HepG2 (cell line): ENCODE measurements around the gene LHX1. TPM values are rescaled to one million over a fixed set of nuclear protein-coding genes. Genes with fewer than 3 reads are reported as not detected.
A peak's percentile ranks its signal among the peaks of the same experiment; 100 is the strongest.

ENCODE experiments used
- CREB1 ChIP-seq, 2 experiments: fragments of 450-650 bp in 1 of 2; IDR thresholded peaks; 2 replicates each; pipeline ENCODE4 v1.6.1; 2016 to 2017; ENCODE audit warnings: control low read depth in 1 of 2, mild to moderate bottlenecking in 1 of 2, missing compliant biosample characterization in 1 of 2, missing genetic modification characterization in 1 of 2
- EEA1 ChIP-seq: sonication (generic); formaldehyde crosslinking; IDR thresholded peaks from 2 replicates; pipeline ENCODE4 v1.5.1; 2020; ENCODE audit warnings: mild to moderate bottlenecking, missing genetic modification reagents, borderline replicate concordance
- KDM5A ChIP-seq: fragments of 200-600 bp; sonication (generic); IDR thresholded peaks from 2 replicates; pipeline ENCODE4 v1.7.0; 2018; ENCODE audit warnings: antibody characterized with exemption, mild to moderate bottlenecking, low read length, borderline replicate concordance
- KIAA2018 ChIP-seq: sonication (generic); formaldehyde crosslinking; IDR thresholded peaks from 2 replicates; pipeline ENCODE4 v1.5.0; 2020; ENCODE audit warnings: mild to moderate bottlenecking, missing genetic modification reagents, borderline replicate concordance
- LRRFIP1 ChIP-seq: sonication (generic); formaldehyde crosslinking; conservative IDR thresholded peaks from 2 replicates; pipeline ENCODE4 v1.4.0; 2020; ENCODE audit warnings: missing genetic modification reagents
- NFATC3 ChIP-seq: sonication (generic); formaldehyde crosslinking; IDR thresholded peaks from 2 replicates; pipeline ENCODE4 v1.5.1; 2020; ENCODE audit warnings: mild to moderate bottlenecking, missing genetic modification reagents
- SOX13 ChIP-seq, 3 experiments: fragments of 450-650 bp in 1 of 3; sonication (generic) in 1 of 3; formaldehyde crosslinking in 1 of 3; IDR thresholded peaks in 2 of 3; conservative IDR thresholded peaks in 1 of 3; 2 replicates each; pipeline versions ENCODE4 v1.5.0 to v1.6.1; 2016 to 2020; ENCODE audit warnings: antibody characterized with exemption in 1 of 3, mild to moderate bottlenecking in 1 of 3, missing compliant biosample characterization in 1 of 3, missing genetic modification reagents in 1 of 3, moderate library complexity in 1 of 3
- TEAD2 ChIP-seq: sonication (generic); formaldehyde crosslinking; IDR thresholded peaks from 2 replicates; pipeline ENCODE4 v1.9.0; 2021; ENCODE audit warnings: missing genetic modification reagents
- TMF1 ChIP-seq: sonication (generic); formaldehyde crosslinking; IDR thresholded peaks from 2 replicates; pipeline ENCODE4 v1.8.1; 2022; ENCODE audit warnings: low read depth, missing genetic modification reagents
- ZNF180 ChIP-seq: sonication (generic); formaldehyde crosslinking; IDR thresholded peaks from 2 replicates; pipeline ENCODE4 v1.4.0; 2020; ENCODE audit warnings: low read depth, missing genetic modification reagents, borderline replicate concordance
- ZNF674 ChIP-seq: sonication (generic); formaldehyde crosslinking; IDR thresholded peaks from 2 replicates; pipeline ENCODE4 v1.5.0; 2020; ENCODE audit warnings: low read depth, mild to moderate bottlenecking, missing genetic modification reagents
- polyA plus RNA-seq, 8 experiments: library from polyadenylated mRNA; depleted of rRNA in 3 of 8; stranded (reverse) in 7 of 8; unstranded in 1 of 8; fragments of >200 nt; fragmentation: Illumina TruSeq in 4 of 8; extraction: Trizol in 4 of 8; gene quantifications; 2 replicates each; pipeline versions ENCODE4 v1.2.1 to v1.2.3, GENCODE V29; 2011 to 2016; ENCODE audit warnings: low read depth in 4 of 8, missing spikeins in 1 of 8, mixed read lengths in 1 of 8; ENCODE audit not compliant: insufficient read depth in 1 of 8
- total RNA-seq, 5 experiments: library from RNA; depleted of rRNA; stranded (reverse); fragments of >200 nt; fragmentation: Illumina TruSeq; extraction: Trizol; gene quantifications; 2 replicates each; pipeline ENCODE4 v1.2.3, GENCODE V29; 2016; ENCODE audit warnings: low read depth in 1 of 5
- TF ChIP-seq, protein P1 (sequence below): IDR thresholded peaks from 2 replicates; pipeline ENCODE4 v1.6.1; 2016
- TF ChIP-seq, protein P2 (sequence below): IDR thresholded peaks from 2 replicates; pipeline ENCODE4 v1.6.1; 2016; ENCODE audit warnings: mild to moderate bottlenecking, missing biosample characterization, missing genetic modification reagents

Gene LHX1
- total and polyA plus RNA-seq, 2 of the 13 experiments (the other 11 are each of a cell fraction or from before 2014, with no cell fraction given), result not detected

- TF ChIP-seq ZNF180 (CRISPR knock-in tag) (no peak), CREB1 (IDR thresholded peaks at IDR 0.05) (peak; percentile 88), CREB1 (CRISPR knock-in tag; IDR thresholded peaks at IDR 0.05) (peak; percentile 95), NFATC3 (CRISPR knock-in tag) (peak; percentile 99), TEAD2 (CRISPR knock-in tag) (peak; percentile 90), KDM5A (peak; percentile 56; the same call in 1 of the 2 replicates), LRRFIP1 (CRISPR knock-in tag) (no peak), EEA1 (CRISPR knock-in tag) (peak; percentile 99), KIAA2018 (CRISPR knock-in tag) (peak; percentile 86; the same call in 1 of the 2 replicates), ZNF674 (CRISPR knock-in tag) (peak; percentile 88; the same call in 1 of the 2 replicates), SOX13 (IDR thresholded peaks at IDR 0.05) (0 out of 2 replicates have a peak, but pooled peaks have one; percentile 3), SOX13 (CRISPR knock-in tag; conservative IDR thresholded peaks at IDR 0.05 in 1 of 2, IDR thresholded peaks at IDR 0.05 in 1 of 2) (peak in 1 of 2 experiments; percentile 57; a peak in 2 of 4 replicates), TMF1 (CRISPR knock-in tag) (peak; percentile 99)
- TF ChIP-seq, protein P1, sequence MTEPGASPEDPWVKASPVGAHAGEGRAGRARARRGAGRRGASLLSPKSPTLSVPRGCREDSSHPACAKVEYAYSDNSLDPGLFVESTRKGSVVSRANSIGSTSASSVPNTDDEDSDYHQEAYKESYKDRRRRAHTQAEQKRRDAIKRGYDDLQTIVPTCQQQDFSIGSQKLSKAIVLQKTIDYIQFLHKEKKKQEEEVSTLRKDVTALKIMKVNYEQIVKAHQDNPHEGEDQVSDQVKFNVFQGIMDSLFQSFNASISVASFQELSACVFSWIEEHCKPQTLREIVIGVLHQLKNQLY (CRISPR knock-in tag), result no peak
- TF ChIP-seq, protein P2, sequence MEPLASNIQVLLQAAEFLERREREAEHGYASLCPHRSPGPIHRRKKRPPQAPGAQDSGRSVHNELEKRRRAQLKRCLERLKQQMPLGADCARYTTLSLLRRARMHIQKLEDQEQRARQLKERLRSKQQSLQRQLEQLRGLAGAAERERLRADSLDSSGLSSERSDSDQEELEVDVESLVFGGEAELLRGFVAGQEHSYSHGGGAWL (CRISPR knock-in tag), result peak; percentile 96
These were observed 11.6 kb downstream of the LHX1 start, which contains the start of gene AATF (continued) for GRCh38 chr17:36948717-36949460.
